Right lobe of liver (tissue), 4 donors: ENCODE measurements around the gene PKIG.

Experiments
- POLR2A ChIP-seq: fragments of 450-650 bp; IDR thresholded peaks from one replicate; pipeline ENCODE4 v1.6.1; 2017; ENCODE audit warnings: antibody characterized with exemption, mild to moderate bottlenecking
- TF ChIP-seq, protein P1 (sequence below), 4 donors: fragments of 200-600 bp in 3 of 4; fragments of 450-650 bp in 1 of 4; IDR thresholded peaks; one replicate each; pipeline versions ENCODE4 v1.5.1 to v1.8.0; 2016 to 2022; ENCODE audit warnings: antibody characterized with exemption in 4 of 4, mild to moderate bottlenecking in 2 of 4
- donor health status: DM: no; HTN: no; CAD: no.
- donor health status: DM: no; HTN: no; CAD: no.
- donor health status: DM: no; HTN: yes; CAD: no.

DNA sequence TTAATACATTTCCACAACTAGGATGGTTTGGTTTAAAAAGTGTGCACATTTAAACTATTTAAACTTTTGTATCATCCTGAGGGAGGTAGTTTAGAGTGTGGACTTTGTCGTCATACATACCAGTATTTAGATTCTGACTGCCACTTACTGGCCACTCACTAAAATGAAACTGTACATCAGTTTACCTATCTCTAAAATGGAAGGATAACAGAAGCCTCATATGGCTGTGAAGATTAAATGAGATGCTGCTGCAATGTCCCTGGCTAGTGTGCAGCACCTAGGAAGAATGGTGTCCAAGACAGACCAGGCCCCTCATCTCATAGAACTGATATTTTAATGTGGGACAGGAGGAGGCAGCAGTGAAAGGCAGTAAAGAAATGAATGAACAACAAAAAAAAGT lies 12.0 kb upstream of the PKIG start:
- TF ChIP-seq, protein P1, sequence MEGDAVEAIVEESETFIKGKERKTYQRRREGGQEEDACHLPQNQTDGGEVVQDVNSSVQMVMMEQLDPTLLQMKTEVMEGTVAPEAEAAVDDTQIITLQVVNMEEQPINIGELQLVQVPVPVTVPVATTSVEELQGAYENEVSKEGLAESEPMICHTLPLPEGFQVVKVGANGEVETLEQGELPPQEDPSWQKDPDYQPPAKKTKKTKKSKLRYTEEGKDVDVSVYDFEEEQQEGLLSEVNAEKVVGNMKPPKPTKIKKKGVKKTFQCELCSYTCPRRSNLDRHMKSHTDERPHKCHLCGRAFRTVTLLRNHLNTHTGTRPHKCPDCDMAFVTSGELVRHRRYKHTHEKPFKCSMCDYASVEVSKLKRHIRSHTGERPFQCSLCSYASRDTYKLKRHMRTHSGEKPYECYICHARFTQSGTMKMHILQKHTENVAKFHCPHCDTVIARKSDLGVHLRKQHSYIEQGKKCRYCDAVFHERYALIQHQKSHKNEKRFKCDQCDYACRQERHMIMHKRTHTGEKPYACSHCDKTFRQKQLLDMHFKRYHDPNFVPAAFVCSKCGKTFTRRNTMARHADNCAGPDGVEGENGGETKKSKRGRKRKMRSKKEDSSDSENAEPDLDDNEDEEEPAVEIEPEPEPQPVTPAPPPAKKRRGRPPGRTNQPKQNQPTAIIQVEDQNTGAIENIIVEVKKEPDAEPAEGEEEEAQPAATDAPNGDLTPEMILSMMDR (IDR thresholded peaks at IDR 0.05) = no peak
- TF ChIP-seq POLR2A = no peak
